Left lung (tissue), 10 donors: ENCODE data around the gene RASA3. TPM values are rescaled to one million over a fixed set of nuclear protein-coding genes. Genes with fewer than 3 reads are reported as not detected.

Source experiments
- ATAC-seq: fragments of 200-7000 bp; cut with Tn5 transposase; one replicate; pipeline ENCODE4 v1.9.1; 2020; ENCODE audit warnings: moderate library complexity
- DNase-seq, 4 donors: peaks; one replicate each; pipeline ENCODE4 v3.0.0-alpha.2; 2013 to 2020
- H3K27ac ChIP-seq, 2 donors: fragments of 200-600 bp; sonication (generic) in 1 of 2; one replicate each; pipeline versions ENCODE4 v1.5.0 to v1.8.0; 2020 to 2021
- H3K27me3 ChIP-seq, 2 donors: fragments of 200-600 bp; sonication (generic) in 1 of 2; one replicate each; pipeline versions ENCODE4 v1.5.0 to v1.8.0; 2020 to 2021
- H3K36me3 ChIP-seq, 2 donors: fragments of 200-600 bp; sonication (generic) in 1 of 2; one replicate each; pipeline versions ENCODE4 v1.5.0 to v1.8.0; 2020 to 2021
- H3K4me1 ChIP-seq, 2 donors: fragments of 200-600 bp; one replicate each; pipeline ENCODE4 v1.8.0; 2021
- H3K4me3 ChIP-seq, 2 donors: fragments of 200-600 bp; sonication (generic) in 1 of 2; one replicate each; pipeline versions ENCODE4 v1.5.0 to v1.8.0; 2020 to 2021; ENCODE audit warnings: mild to moderate bottlenecking in 1 of 2
- H3K9me3 ChIP-seq, 2 donors: fragments of 200-600 bp; sonication (generic) in 1 of 2; one replicate each; pipeline versions ENCODE4 v1.5.0 to v1.8.0; 2020 to 2021
- CTCF ChIP-seq, 2 donors: fragments of 200-600 bp; sonication (generic) in 1 of 2; IDR thresholded peaks; one replicate each; pipeline versions ENCODE4 v1.5.0 to v1.8.0; 2021; ENCODE audit warnings: antibody characterized with exemption in 2 of 2
- intact Hi-C, 2 donors: fragments of 100-400 bp; cut with DNase I; formaldehyde crosslinking; loops; one replicate each; pipeline versions ENCODE4 v1.11.2 to v1.14.2; 2022
- polyA plus RNA-seq, 6 donors: library from polyadenylated mRNA; unstranded; fragments of 120-200 nt; gene quantifications; one replicate each; pipeline ENCODE4 v1.2.1, GENCODE V29; 2013; ENCODE audit not compliant: insufficient read length in 6 of 6
- total RNA-seq, 2 donors: library from RNA; stranded (reverse); fragmentation: NEBNext Ultra II Directional; extraction: Animal tissue kit (Norgen Biotek cat#: 25700); gene quantifications; one replicate each; pipeline ENCODE4 v1.2.1, GENCODE V29; 2021
- donor health status: DM: no; HTN: yes; CAD: no.
- donor health status: DM: no; HTN: no; CAD: no.

The RASA3 gene
- total and polyA plus RNA-seq, 8 donors: 11.4 to 22.2 (median 12.7) TPM

- peak in 1 of 4 donors; percentile 74 for DNase-seq
- Histone ChIP-seq H3K27me3 (no peaks in the 10 kb centered on the region), H3K9me3 (no peaks in the 10 kb centered on the region), H3K27ac (no peak overlapping the region), H3K4me1 (peaks cover 0 to 2% of the 10 kb centered on the region in 2 donors), H3K4me3 (no peak overlapping the region), H3K36me3 (peaks cover 0 to 56% of the 10 kb centered on the region in 2 donors)
- no peak for TF ChIP-seq CTCF (IDR thresholded peaks at IDR 0.05)
- ATAC-seq: no peak
- intact Hi-C loops: no loop called here
These were observed 121.9 kb downstream of the RASA3 start for GRCh38 chr13:114010401-114011101.

- Histone ChIP-seq H3K27me3 (no peaks in the 10 kb centered on the region), H3K9me3 (no peaks in the 10 kb centered on the region), H3K36me3 (peaks cover 0 to 49% of the 10 kb centered on the region in 2 donors), H3K4me3 (no peak overlapping the region), H3K27ac (no peak overlapping the region), H3K4me1 (no peaks in the 10 kb centered on the region)
- no peak for TF ChIP-seq CTCF (IDR thresholded peaks at IDR 0.05)
- ATAC-seq: no peak
- peak in 1 of 4 donors; percentile 41 for DNase-seq
- intact Hi-C loops: no loop called here
These were observed 122.6 kb downstream of the RASA3 start for GRCh38 chr13:114009590-114010400.

- Histone ChIP-seq H3K36me3 (peaks cover 0 to 42% of the 10 kb centered on the region in 2 donors), H3K4me1 (no peaks in the 10 kb centered on the region), H3K9me3 (no peaks in the 10 kb centered on the region), H3K4me3 (no peak overlapping the region), H3K27me3 (no peaks in the 10 kb centered on the region), H3K27ac (no peak overlapping the region)
- DNase-seq (no peak), ATAC-seq (no peak)
- intact Hi-C loops: no loop called here
- no peak for TF ChIP-seq CTCF (IDR thresholded peaks at IDR 0.05)
These were observed 123.3 kb downstream of the RASA3 start for GRCh38 chr13:114008964-114009589.

GRCh38 chr13:114007566-114007965 is 124.9 kb downstream of the RASA3 start:
- TF ChIP-seq CTCF (IDR thresholded peaks at IDR 0.05): no peak
- no peaks in the 10 kb centered on the region for H3K4me1 ChIP-seq
- no peak overlapping the region for H3K4me3 ChIP-seq
- intact Hi-C loops: no loop called here
- DNase-seq (no peak), ATAC-seq (no peak)
- peaks cover 0 to 45% of the 10 kb centered on the region in 2 donors for H3K36me3 ChIP-seq
- H3K9me3 ChIP-seq: no peaks in the 10 kb centered on the region
- no peak overlapping the region for H3K27ac ChIP-seq
- no peaks in the 10 kb centered on the region for H3K27me3 ChIP-seq
